PFSK-1 (cell line): ENCODE measurements around the gene SCAMP2.

ENCODE experiments used
- POLR2AphosphoS5 ChIP-seq: IDR thresholded peaks from 2 replicates; pipeline ENCODE4 v1.6.1; 2012; ENCODE audit warnings: low read depth, mild to moderate bottlenecking, control low read depth, low read length, moderate library complexity
- REST ChIP-seq, 2 experiments: IDR thresholded peaks; 2 replicates each; pipeline versions ENCODE4 v1.6.1 to v1.8.0; 2011 to 2012; ENCODE audit warnings: low read depth in 2 of 2, low read length in 2 of 2, control low read depth in 1 of 2, inconsistent platforms in 1 of 2, mild to moderate bottlenecking in 1 of 2, moderate library complexity in 1 of 2; ENCODE audit not compliant: insufficient read depth in 1 of 2

- no peak for TF ChIP-seq POLR2AphosphoS5
- no peak for TF ChIP-seq REST (IDR thresholded peaks at IDR 0.05; ENCODE audit: insufficient read depth in 1 of 2, low read depth in 2 of 2, low read length in 2 of 2)
Measured at GRCh38 chr15:74828835-74829234, 44.3 kb downstream of the SCAMP2 start.
